ENCODE measurements around the gene F13A1. TPM values are rescaled to one million over a fixed set of nuclear protein-coding genes. Genes with fewer than 3 reads are reported as not detected.

F13A1 gene
- polyA plus RNA-seq, 1 donor (not counting 4 experiments of a cell fraction or from before 2014, with no cell fraction given): not detected

DNA sequence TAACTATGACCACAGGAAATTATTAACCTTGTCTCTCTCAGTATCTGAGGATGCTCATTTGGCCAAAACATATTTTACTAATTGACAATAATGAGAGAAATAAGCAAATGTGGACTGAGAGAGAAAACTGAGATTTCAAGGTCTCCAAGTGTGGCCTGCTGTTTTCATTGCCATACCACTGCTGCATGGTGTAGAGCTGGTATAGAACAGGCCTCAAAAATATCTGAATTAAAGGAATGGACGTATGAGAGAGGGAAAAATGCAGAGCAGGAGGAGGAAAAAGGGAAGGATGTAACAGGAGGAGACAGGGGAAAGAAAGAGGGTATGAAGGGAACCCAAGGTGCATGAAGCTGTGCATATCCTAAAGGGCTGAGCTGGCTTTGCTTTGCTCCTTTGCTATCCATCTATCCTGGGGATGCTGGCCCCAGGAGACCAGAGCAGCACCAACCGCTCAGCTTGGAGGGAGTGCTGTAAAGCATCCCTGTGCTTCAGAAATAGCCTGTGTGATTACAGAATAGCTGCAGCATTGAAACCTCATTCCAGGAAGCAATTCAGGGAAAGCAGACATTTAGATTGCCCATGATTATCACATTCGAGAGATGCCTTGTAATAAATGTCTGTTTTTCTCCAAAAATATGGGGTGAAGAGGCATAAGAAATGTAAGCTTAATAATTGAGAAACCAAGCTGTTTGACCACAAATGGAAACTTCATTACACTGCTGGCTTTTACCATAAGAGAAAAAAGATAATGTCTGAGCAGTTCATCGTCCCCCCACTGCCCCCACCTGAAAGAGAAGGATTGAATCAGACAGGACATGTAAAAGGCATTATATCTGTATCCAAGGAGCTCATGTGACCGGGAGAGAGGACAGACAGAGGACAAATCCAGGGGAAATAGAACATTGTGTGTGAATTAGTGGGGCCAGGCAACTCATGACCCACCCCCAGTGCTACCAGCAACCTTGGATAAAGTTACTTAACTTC lies 80.6 kb downstream of the F13A1 start:
- H3K9me3 ChIP-seq (ENCODE audit: control insufficient read depth, low read depth, low read length): no peaks in the 10 kb centered on the region
- no peak overlapping the region for H3K9ac ChIP-seq (ENCODE audit: control insufficient read depth, extremely low read depth, insufficient read depth, low read length)
- no peaks in the 10 kb centered on the region for H3K27me3 ChIP-seq (ENCODE audit: control insufficient read depth, extremely low read depth, insufficient read depth, low read length)
- no peak overlapping the region for H3K4me2 ChIP-seq (ENCODE audit: control insufficient read depth, extremely low read depth, insufficient read depth, low read depth, low read length)
- no peak overlapping the region for H3K4me3 ChIP-seq (ENCODE audit: control insufficient read depth in 2 of 3, extremely low read depth in 1 of 3, insufficient read depth in 2 of 3, low read depth in 1 of 3, low read length in 3 of 3)
- H4K20me1 ChIP-seq (ENCODE audit: control insufficient read depth, extremely low read depth, insufficient read depth, low read length): no peaks in the 10 kb centered on the region
- H3K9me1 ChIP-seq (ENCODE audit: control insufficient read depth, extremely low read depth, insufficient read depth, low read length): no peaks in the 10 kb centered on the region
- FAIRE-seq: no peak
- dilution Hi-C loops (cut with MboI; ENCODE audit: extremely low pct_ligation_motif_present, low sequenced_read_pairs): no loop called here
- no peaks in the 10 kb centered on the region for H3K36me3 ChIP-seq (ENCODE audit: control insufficient read depth in 2 of 2, extremely low read depth in 1 of 2, insufficient read depth in 2 of 2, low read length in 2 of 2)
- no peak overlapping the region for H3K27ac ChIP-seq (ENCODE audit: control insufficient read depth, insufficient read depth, low read length)
- DNase-seq (ENCODE audit: low read depth, low spot score): no peak
- H2AFZ ChIP-seq (ENCODE audit: control insufficient read depth, low read length): no peak overlapping the region
- H3K79me2 ChIP-seq (ENCODE audit: control insufficient read depth, insufficient read depth, low read length): no peaks in the 10 kb centered on the region
- no peaks in the 10 kb centered on the region for H3K4me1 ChIP-seq (ENCODE audit: control insufficient read depth, extremely low read depth, insufficient read depth, low read length)
- no peak for TF ChIP-seq EZH2 (IDR thresholded peaks at IDR 0.05; ENCODE audit: low read length)
- TF ChIP-seq, protein P1, sequence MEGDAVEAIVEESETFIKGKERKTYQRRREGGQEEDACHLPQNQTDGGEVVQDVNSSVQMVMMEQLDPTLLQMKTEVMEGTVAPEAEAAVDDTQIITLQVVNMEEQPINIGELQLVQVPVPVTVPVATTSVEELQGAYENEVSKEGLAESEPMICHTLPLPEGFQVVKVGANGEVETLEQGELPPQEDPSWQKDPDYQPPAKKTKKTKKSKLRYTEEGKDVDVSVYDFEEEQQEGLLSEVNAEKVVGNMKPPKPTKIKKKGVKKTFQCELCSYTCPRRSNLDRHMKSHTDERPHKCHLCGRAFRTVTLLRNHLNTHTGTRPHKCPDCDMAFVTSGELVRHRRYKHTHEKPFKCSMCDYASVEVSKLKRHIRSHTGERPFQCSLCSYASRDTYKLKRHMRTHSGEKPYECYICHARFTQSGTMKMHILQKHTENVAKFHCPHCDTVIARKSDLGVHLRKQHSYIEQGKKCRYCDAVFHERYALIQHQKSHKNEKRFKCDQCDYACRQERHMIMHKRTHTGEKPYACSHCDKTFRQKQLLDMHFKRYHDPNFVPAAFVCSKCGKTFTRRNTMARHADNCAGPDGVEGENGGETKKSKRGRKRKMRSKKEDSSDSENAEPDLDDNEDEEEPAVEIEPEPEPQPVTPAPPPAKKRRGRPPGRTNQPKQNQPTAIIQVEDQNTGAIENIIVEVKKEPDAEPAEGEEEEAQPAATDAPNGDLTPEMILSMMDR (optimal IDR thresholded peaks at IDR 0.05 in 1 of 3, IDR thresholded peaks at IDR 0.05 in 1 of 3, conservative IDR thresholded peaks at IDR 0.05 in 1 of 3; ENCODE audit: extremely low read depth in 1 of 3, insufficient read depth in 2 of 3, low read length in 3 of 3): no peak

DNA sequence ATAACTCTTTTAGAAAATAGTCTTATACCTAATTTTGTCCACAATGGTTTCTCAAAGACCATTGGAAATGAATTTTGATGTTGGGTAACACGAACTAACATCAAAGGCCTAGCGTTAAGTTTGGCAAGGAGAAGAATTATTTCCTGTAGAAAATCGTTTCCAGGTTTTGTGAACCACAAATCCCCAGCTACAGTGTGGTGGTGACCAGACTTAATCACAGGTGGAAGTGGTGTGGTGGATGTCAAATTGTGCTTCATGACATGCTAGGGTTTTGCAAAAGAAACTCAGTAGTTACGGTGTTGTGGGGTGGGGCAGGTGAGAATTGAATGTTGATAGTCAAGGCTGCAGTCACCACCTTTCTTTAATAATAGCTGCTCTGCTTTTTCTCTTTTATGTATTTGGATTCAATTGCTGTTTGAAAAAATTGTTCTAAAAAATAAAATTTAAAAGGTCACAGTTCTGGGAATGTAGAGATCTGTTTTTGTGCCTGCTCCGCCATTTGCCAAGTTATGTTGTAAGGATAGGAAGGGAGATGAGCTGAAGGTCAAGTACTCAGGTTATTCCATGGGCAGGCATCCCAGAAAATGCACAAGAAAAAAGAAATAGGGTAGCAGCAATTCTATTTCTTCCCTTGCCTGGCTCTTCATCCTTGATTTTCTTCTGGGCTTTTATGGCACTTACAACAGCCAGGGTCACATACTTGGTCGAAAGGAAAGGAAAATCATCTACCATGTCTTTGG lies 83.6 kb downstream of the F13A1 start:
- no peak overlapping the region for H3K4me3 ChIP-seq (ENCODE audit: control insufficient read depth in 2 of 3, extremely low read depth in 1 of 3, insufficient read depth in 2 of 3, low read depth in 1 of 3, low read length in 3 of 3)
- no peak overlapping the region for H3K9ac ChIP-seq (ENCODE audit: control insufficient read depth, extremely low read depth, insufficient read depth, low read length)
- dilution Hi-C loops (cut with MboI; ENCODE audit: extremely low pct_ligation_motif_present, low sequenced_read_pairs): no loop called here
- FAIRE-seq (no peak), DNase-seq (ENCODE audit: low read depth, low spot score) (no peak)
- no peak overlapping the region for H2AFZ ChIP-seq (ENCODE audit: control insufficient read depth, low read length)
- H3K9me1 ChIP-seq (ENCODE audit: control insufficient read depth, extremely low read depth, insufficient read depth, low read length): no peaks in the 10 kb centered on the region
- H3K27ac ChIP-seq (ENCODE audit: control insufficient read depth, insufficient read depth, low read length): no peak overlapping the region
- no peaks in the 10 kb centered on the region for H3K4me1 ChIP-seq (ENCODE audit: control insufficient read depth, extremely low read depth, insufficient read depth, low read length)
- H4K20me1 ChIP-seq (ENCODE audit: control insufficient read depth, extremely low read depth, insufficient read depth, low read length): no peaks in the 10 kb centered on the region
- no peaks in the 10 kb centered on the region for H3K79me2 ChIP-seq (ENCODE audit: control insufficient read depth, insufficient read depth, low read length)
- TF ChIP-seq, protein P1 (optimal IDR thresholded peaks at IDR 0.05 in 1 of 3, IDR thresholded peaks at IDR 0.05 in 1 of 3, conservative IDR thresholded peaks at IDR 0.05 in 1 of 3; ENCODE audit: extremely low read depth in 1 of 3, insufficient read depth in 2 of 3, low read length in 3 of 3): no peak
- no peaks in the 10 kb centered on the region for H3K36me3 ChIP-seq (ENCODE audit: control insufficient read depth in 2 of 2, extremely low read depth in 1 of 2, insufficient read depth in 2 of 2, low read length in 2 of 2)
- H3K27me3 ChIP-seq (ENCODE audit: control insufficient read depth, extremely low read depth, insufficient read depth, low read length): no peaks in the 10 kb centered on the region
- H3K9me3 ChIP-seq (ENCODE audit: control insufficient read depth, low read depth, low read length): no peaks in the 10 kb centered on the region
- no peak overlapping the region for H3K4me2 ChIP-seq (ENCODE audit: control insufficient read depth, extremely low read depth, insufficient read depth, low read depth, low read length)

Data from keratinocyte (primary cell).